ENCODE measurements around the gene PIPOX. TPM values are rescaled to one million over a fixed set of nuclear protein-coding genes. Genes with fewer than 3 reads are reported as not detected.

The PIPOX gene
- total and polyA plus RNA-seq, 9 of the 15 experiments (the other 6 are each of a cell fraction or from before 2014, with no cell fraction given) = 0.15 to 2.2 (median 0.58) TPM; not detected in 2

DNA sequence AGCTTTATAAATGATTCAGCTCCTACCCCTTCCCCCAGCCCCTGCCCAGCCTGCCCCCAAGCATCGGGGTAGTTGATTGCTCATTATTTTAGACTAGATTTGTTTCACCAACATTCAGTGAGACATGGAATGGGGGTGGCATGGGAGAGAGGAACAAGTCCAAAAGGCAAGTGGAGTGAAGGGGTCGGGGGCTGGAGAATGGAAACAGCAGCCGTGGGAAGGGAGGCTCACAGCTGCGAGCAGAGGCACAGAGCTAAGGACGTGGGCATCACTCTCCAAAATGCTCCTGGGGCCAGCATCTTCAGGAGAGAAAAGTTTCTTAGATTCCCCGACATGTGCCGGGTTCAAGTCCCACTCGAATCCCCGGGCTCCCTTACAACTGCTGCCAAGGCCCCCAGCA is 19.3 kb downstream of the PIPOX start:
- WGBS (ENCODE audit: insufficient coverage, low coverage, missing lambda C conversion rate) = 62% methylated on average over 9 of the region's 9 CpGs
- DNase-seq (ENCODE audit: extremely low read depth in 1 of 4, low spot score in 3 of 4) (no peak), FAIRE-seq (no peak), ATAC-seq (no peak)
- Histone ChIP-seq H2AFZ (ENCODE audit: low read depth, low read length) (no peak overlapping the region), H3K9ac (ENCODE audit: insufficient read depth in 1 of 2, low read depth in 2 of 2, low read length in 2 of 2) (no peak overlapping the region), H3K36me3 (ENCODE audit: control insufficient read depth, insufficient read depth, low read length) (no peaks in the 10 kb centered on the region), H3K4me1 (replicated peaks in 1 of 2; ENCODE audit: control insufficient read depth in 2 of 2, insufficient read depth in 2 of 2, low read length in 2 of 2) (peaks cover 2 to 6% of the 10 kb centered on the region in 2 experiments; a peak in 2 of 5 replicates), H3K27me3 (ENCODE audit: control insufficient read depth in 2 of 2, insufficient read depth in 2 of 2, low read length in 2 of 2) (peaks cover 3 to 18% of the 10 kb centered on the region in 2 experiments; a peak in 3 of 5 replicates), H3K27ac (ENCODE audit: extremely low read depth, low read depth, low read length) (no peak overlapping the region), H4K20me1 (replicated peaks; ENCODE audit: control insufficient read depth, insufficient read depth, low read length) (no peaks in the 10 kb centered on the region), H3K9me1 (ENCODE audit: control insufficient read depth, insufficient read depth, low read length) (no peaks in the 10 kb centered on the region), H3K9me3 (replicated peaks; ENCODE audit: control insufficient read depth, insufficient read depth, low read depth, low read length) (no peaks in the 10 kb centered on the region), H3K79me2 (ENCODE audit: control insufficient read depth, insufficient read depth, low read length) (no peaks in the 10 kb centered on the region), H3K4me3 (no peak overlapping the region), H3K4me2 (ENCODE audit: insufficient read depth, low read length) (no peak overlapping the region)
- intact Hi-C loops (cut with micrococcal nuclease) = loop anchor here (5.0 kb wide), 1 partner anchor 335 kb away; the partner anchor contains the start of genes NEK8 and TLCD1
- in situ Hi-C loops (cut with MboI) = no loop called here
- CTCF ChIA-PET (ENCODE audit: low intra/inter-chr PET ratio) = no interaction called here
- POLR2A ChIA-PET = no interaction called here
- BruUV-seq (replicated peaks) = no TSS peak
- TF ChIP-seq ZBTB12 (CRISPR knock-in tag; IDR thresholded peaks at IDR 0.05) = no peak
- no peak for TF ChIP-seq ZNF197 (CRISPR knock-in tag; IDR thresholded peaks at IDR 0.05; ENCODE audit: low read depth)
- TF ChIP-seq DNMT1 (IDR thresholded peaks at IDR 0.05) = no peak
- no peak for TF ChIP-seq ARID3B (CRISPR knock-in tag; IDR thresholded peaks at IDR 0.05; ENCODE audit: borderline replicate concordance)
- TF ChIP-seq, protein P1, sequence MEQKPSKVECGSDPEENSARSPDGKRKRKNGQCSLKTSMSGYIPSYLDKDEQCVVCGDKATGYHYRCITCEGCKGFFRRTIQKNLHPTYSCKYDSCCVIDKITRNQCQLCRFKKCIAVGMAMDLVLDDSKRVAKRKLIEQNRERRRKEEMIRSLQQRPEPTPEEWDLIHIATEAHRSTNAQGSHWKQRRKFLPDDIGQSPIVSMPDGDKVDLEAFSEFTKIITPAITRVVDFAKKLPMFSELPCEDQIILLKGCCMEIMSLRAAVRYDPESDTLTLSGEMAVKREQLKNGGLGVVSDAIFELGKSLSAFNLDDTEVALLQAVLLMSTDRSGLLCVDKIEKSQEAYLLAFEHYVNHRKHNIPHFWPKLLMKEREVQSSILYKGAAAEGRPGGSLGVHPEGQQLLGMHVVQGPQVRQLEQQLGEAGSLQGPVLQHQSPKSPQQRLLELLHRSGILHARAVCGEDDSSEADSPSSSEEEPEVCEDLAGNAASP (IDR thresholded peaks at IDR 0.05) = no peak
- no peak for TF ChIP-seq ZNF274 (IDR thresholded peaks at IDR 0.05; ENCODE audit: borderline replicate concordance, low read depth, low read length)
- TF ChIP-seq MYC (IDR thresholded peaks at IDR 0.05; ENCODE audit: low read depth, low read length) = no peak
- TF ChIP-seq MYC (CRISPR knock-in tag; IDR thresholded peaks at IDR 0.05; ENCODE audit: borderline replicate concordance, low read depth) = no peak
- no peak for TF ChIP-seq NCOR1 (IDR thresholded peaks at IDR 0.05)
- no peak for TF ChIP-seq PBX2 (CRISPR knock-in tag; IDR thresholded peaks at IDR 0.05; ENCODE audit: low read depth)
- TF ChIP-seq PBX2 (tag; conservative IDR thresholded peaks at IDR 0.05; ENCODE audit: low read depth) = no peak
- no peak for TF ChIP-seq ZEB2 (IDR thresholded peaks at IDR 0.05)
- TF ChIP-seq GTF2F1 (IDR thresholded peaks at IDR 0.05; ENCODE audit: low read depth, low read length) = no peak
- no peak for TF ChIP-seq ZNF644 (tag; IDR thresholded peaks at IDR 0.05; ENCODE audit: low read depth)
- TF ChIP-seq NFIC (IDR thresholded peaks at IDR 0.05) = no peak
- no peak for TF ChIP-seq ZNF143 (CRISPR knock-in tag; IDR thresholded peaks at IDR 0.05)
- TF ChIP-seq IRF1 (CRISPR knock-in tag; IDR thresholded peaks at IDR 0.05; ENCODE audit: borderline replicate concordance) = no peak

Data from K562 (cell line).